Measurements from ENCODE around the gene ECPAS.

DNA sequence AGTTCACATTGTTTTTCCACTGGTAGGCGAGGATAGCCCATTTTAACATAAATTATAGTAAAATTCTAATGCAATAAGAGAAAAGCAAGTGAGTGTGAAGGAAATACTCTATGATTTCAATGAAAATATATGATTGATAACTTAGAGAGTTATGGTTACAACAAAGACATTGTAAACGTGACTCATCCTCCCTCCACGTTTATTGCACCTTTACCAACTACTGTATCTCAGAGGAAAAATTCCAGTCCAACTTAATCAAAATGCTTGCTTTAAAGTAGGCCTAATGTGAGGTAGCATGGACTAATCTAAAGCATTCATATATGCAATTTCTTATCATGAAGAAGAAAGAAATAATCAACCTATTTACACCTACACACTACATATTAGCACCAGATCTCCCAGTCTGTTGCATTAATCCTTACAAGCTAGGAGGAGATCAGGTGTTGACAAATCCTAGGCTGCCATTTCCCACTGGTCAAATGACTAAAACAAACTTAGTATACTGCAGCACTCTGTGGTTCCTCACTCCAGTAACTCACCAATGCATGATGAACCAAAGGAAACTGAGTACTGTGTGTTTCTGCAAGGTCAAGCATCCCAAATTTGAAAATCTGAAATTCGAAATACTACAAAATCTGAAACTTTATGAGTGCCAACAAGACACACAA lies 41.7 kb downstream of the ECPAS start:
- TF ChIP-seq, protein P1, sequence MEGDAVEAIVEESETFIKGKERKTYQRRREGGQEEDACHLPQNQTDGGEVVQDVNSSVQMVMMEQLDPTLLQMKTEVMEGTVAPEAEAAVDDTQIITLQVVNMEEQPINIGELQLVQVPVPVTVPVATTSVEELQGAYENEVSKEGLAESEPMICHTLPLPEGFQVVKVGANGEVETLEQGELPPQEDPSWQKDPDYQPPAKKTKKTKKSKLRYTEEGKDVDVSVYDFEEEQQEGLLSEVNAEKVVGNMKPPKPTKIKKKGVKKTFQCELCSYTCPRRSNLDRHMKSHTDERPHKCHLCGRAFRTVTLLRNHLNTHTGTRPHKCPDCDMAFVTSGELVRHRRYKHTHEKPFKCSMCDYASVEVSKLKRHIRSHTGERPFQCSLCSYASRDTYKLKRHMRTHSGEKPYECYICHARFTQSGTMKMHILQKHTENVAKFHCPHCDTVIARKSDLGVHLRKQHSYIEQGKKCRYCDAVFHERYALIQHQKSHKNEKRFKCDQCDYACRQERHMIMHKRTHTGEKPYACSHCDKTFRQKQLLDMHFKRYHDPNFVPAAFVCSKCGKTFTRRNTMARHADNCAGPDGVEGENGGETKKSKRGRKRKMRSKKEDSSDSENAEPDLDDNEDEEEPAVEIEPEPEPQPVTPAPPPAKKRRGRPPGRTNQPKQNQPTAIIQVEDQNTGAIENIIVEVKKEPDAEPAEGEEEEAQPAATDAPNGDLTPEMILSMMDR (IDR thresholded peaks at IDR 0.05) = no peak
- no peak for TF ChIP-seq EZH2 (IDR thresholded peaks at IDR 0.05; ENCODE audit: borderline replicate concordance, insufficient read depth, low read depth, low read length, poor library complexity, severe bottlenecking)

All from B cell (primary cell).